GM12878 (cell line): Measurements from ENCODE around the gene GPR18. TPM values are rescaled to one million over a fixed set of nuclear protein-coding genes. Genes with fewer than 3 reads are reported as not detected.
"Not testable (repeated sequence)": the region's sequence is repeated elsewhere in the genome, so short reads cannot be mapped to it uniquely, and the experiment has no call there.

Experiments used
- ATAC-seq: fragments of 200-7000 bp; cut with Tn5 transposase; 3 replicates; pipeline ENCODE4 v1.9.1; 2020; ENCODE audit warnings: mild to moderate bottlenecking, moderate library complexity
- BruUV-seq: library from RNA; stranded (reverse); fragments of 400-500 nt; replicated peaks from 2 replicates; lab custom pipeline; 2021; lab: Mats Ljungman, UMichigan
- CTCF ChIA-PET: fragments of 300-600 bp; sonication (Branson Sonifier 250); formaldehyde crosslinking; extraction: SDS; loops from one replicate; lab custom pipeline; 2021; ENCODE audit warnings: inconsistent platforms; lab: Yijun Ruan, JAX
- POLR2A ChIA-PET: fragments of 350-600 bp; formaldehyde crosslinking; extraction: SDS; loops from one replicate; lab custom pipeline; 2021; ENCODE audit warnings: inconsistent platforms; lab: Charles Lee
- RAD21 ChIA-PET: fragments of 300-600 bp; sonication (Branson Sonifier 250); formaldehyde crosslinking; loops from one replicate; lab custom pipeline; 2023; ENCODE audit warnings: antibody characterized with exemption; ENCODE audit not compliant: unreplicated experiment; lab: Charles Lee
- SMC1A ChIA-PET: fragments of 300-600 bp; sonication (Branson Sonifier 250); formaldehyde crosslinking; loops from one replicate; lab custom pipeline; 2023; ENCODE audit not compliant: unreplicated experiment, uncharacterized antibody; lab: Charles Lee
- DNase-seq: peaks from one replicate; pipeline ENCODE4 v3.0.0-alpha.2; 2011; ENCODE audit warnings: low read depth, low spot score
- FAIRE-seq: peaks from 3 replicates; lab custom pipeline; 2011; peaks lifted over from hg19 to GRCh38; lab: Jason Lieb, UNC
- H2AFZ ChIP-seq: 2 replicates; pipeline ENCODE4 v1.6.0; 2011; ENCODE audit warnings: low read depth, low read length, control low read depth; ENCODE audit not compliant: control insufficient read depth
- H3K27ac ChIP-seq: 2 replicates; pipeline ENCODE4 v1.5.1; 2011; ENCODE audit warnings: control low read depth; ENCODE audit not compliant: control insufficient read depth, insufficient read depth
- H3K27me3 ChIP-seq, 2 experiments: replicated peaks in 1 of 2; 2 replicates each; pipeline versions ENCODE4 v1.6.0 to v1.6.1; 2011; ENCODE audit warnings: low read length in 1 of 2; ENCODE audit not compliant: control insufficient read depth in 2 of 2, insufficient read depth in 2 of 2
- H3K36me3 ChIP-seq, 2 experiments: 2 replicates each; pipeline ENCODE4 v1.5.1; 2011; ENCODE audit warnings: low read length in 1 of 2; ENCODE audit not compliant: control insufficient read depth in 2 of 2, insufficient read depth in 2 of 2
- H3K4me1 ChIP-seq: 2 replicates; pipeline ENCODE4 v1.6.1; 2011; ENCODE audit warnings: mild to moderate bottlenecking, low read length, moderate library complexity, mixed read lengths; ENCODE audit not compliant: control insufficient read depth, insufficient read depth
- H3K4me2 ChIP-seq: 2 replicates; pipeline ENCODE4 v1.6.0; 2011; ENCODE audit warnings: control low read depth; ENCODE audit not compliant: control insufficient read depth, insufficient read depth
- H3K4me3 ChIP-seq: fragments of 200-600 bp; sonication (generic); 2 replicates; pipeline ENCODE4 v1.5.1; 2016
- H3K79me2 ChIP-seq: 2 replicates; pipeline ENCODE4 v1.6.0; 2011; ENCODE audit warnings: low read length; ENCODE audit not compliant: control insufficient read depth, insufficient read depth
- H3K9ac ChIP-seq: 2 replicates; pipeline ENCODE4 v1.8.0; 2011; ENCODE audit warnings: low read length, control low read depth, mixed read lengths; ENCODE audit not compliant: control insufficient read depth, insufficient read depth
- H3K9me3 ChIP-seq: replicated peaks from 3 replicates; pipeline ENCODE4 v1.5.1; 2011; ENCODE audit warnings: mild to moderate bottlenecking, low read length; ENCODE audit not compliant: control insufficient read depth, insufficient read depth
- H4K20me1 ChIP-seq: 2 replicates; pipeline ENCODE4 v1.6.0; 2011; ENCODE audit not compliant: control insufficient read depth, insufficient read depth
- ZBTB33 ChIP-seq: fragments of 450-650 bp; IDR thresholded peaks from 2 replicates; pipeline ENCODE4 v1.6.1; 2017; ENCODE audit warnings: mild to moderate bottlenecking
- WGBS: methylation state at CpG from one replicate; pipeline ENCODE4 v1.1.6; 2016; ENCODE audit warnings: low lambda C conversion rate; ENCODE audit not compliant: insufficient replicate concordance, insufficient coverage; ENCODE audit errors: missing lambda C conversion rate; 5-methylcytosine and 5-hydroxymethylcytosine counted together
- in situ Hi-C: fragments of 300-500 bp; cut with MboI; formaldehyde crosslinking; loops from 9 replicates; pipeline ENCODE4 v1.14.3; 2018; ENCODE audit warnings: mixed read lengths
- intact Hi-C: fragments of 100-400 bp; cut with micrococcal nuclease; formaldehyde crosslinking; loops from one replicate; pipeline ENCODE4 v1.14.2; 2022; ENCODE audit not compliant: unreplicated experiment
- polyA plus RNA-seq, 11 experiments: library from polyadenylated mRNA; depleted of rRNA in 4 of 11; unstranded in 6 of 11; stranded (reverse) in 5 of 11; fragments of >200 nt; fragmentation: Nextera tagmentation in 4 of 11; fragmentation: Illumina TruSeq in 1 of 11; extraction: Ambion mirVana in 4 of 11; extraction: Trizol in 1 of 11; gene quantifications; 1 replicate in 1 of 11; 2 replicates in 10 of 11; pipeline versions ENCODE4 v1.2.1 to v1.2.3, GENCODE V29; 2011 to 2016; ENCODE audit warnings: inconsistent platforms in 2 of 11, missing spikeins in 2 of 11, low read depth in 1 of 11
- total RNA-seq, 4 experiments: library from RNA; depleted of rRNA in 3 of 4; stranded (reverse); fragments of >200 nt in 3 of 4; fragmentation: Illumina TruSeq in 1 of 4; extraction: Trizol in 1 of 4; gene quantifications; 2 replicates each; pipeline versions ENCODE4 v1.2.1 to v1.2.3, GENCODE V29; 2013 to 2021

Gene GPR18
- total and polyA plus RNA-seq, 10 of the 15 experiments (the other 5 are each of a cell fraction or from before 2014, with no cell fraction given), result 3.3 to 12.9 (median 5.2) TPM

- H3K27ac ChIP-seq, ATAC-seq, H3K4me3 ChIP-seq, intact Hi-C loops, H4K20me1 ChIP-seq, DNase-seq, H3K36me3 ChIP-seq, in situ Hi-C loops, H2AFZ ChIP-seq, H3K9me3 ChIP-seq, BruUV-seq, H3K27me3 ChIP-seq, H3K9ac ChIP-seq, H3K4me2 ChIP-seq, FAIRE-seq: not testable (repeated sequence)
- ChIA-PET POLR2A (interaction anchor here (0.6 to 1.7 kb wide), 3 partner anchors 16 to 29 kb away, joined by 4 to 6 read pairs (median 6); no protein-coding TSS in a partner anchor), SMC1A (interaction anchor here (0.6 to 6.5 kb wide), 11 partner anchors 8 to 206 kb away, joined by 3 to 69 read pairs (median 5); partner anchors contain the start of genes GPR18 and UBAC2), RAD21 (interaction anchor here (0.7 to 5.1 kb wide), 3 partner anchors 12 to 51 kb away, joined by 3 to 37 read pairs (median 5); partner anchors contain the start of gene GPR18), CTCF (interaction anchor here (0.8 to 4.4 kb wide), 9 partner anchors 13 to 206 kb away, joined by 3 to 22 read pairs (median 4); partner anchors contain the start of gene UBAC2)
- 0 out of 2 replicates have a peak, but pooled peaks have one; percentile 62 for TF ChIP-seq ZBTB33
- peaks cover 44% of the 10 kb centered on the region for H3K79me2 ChIP-seq
- WGBS, result 99% methylated on average over 12 of the region's 12 CpGs
- H3K4me1 ChIP-seq, result peaks cover 44% of the 10 kb centered on the region
These were observed 27.6 kb downstream of the GPR18 start for GRCh38 chr13:99230588-99230987.
